ENCODE measurements around the gene FAM228B. TPM values are rescaled to one million over a fixed set of nuclear protein-coding genes. Genes with fewer than 3 reads are reported as not detected.

Gene FAM228B
- total and polyA plus RNA-seq, 9 of the 15 experiments (the other 6 are each of a cell fraction or from before 2014, with no cell fraction given) = 1.1 to 3.7 (median 2.6) TPM

DNA sequence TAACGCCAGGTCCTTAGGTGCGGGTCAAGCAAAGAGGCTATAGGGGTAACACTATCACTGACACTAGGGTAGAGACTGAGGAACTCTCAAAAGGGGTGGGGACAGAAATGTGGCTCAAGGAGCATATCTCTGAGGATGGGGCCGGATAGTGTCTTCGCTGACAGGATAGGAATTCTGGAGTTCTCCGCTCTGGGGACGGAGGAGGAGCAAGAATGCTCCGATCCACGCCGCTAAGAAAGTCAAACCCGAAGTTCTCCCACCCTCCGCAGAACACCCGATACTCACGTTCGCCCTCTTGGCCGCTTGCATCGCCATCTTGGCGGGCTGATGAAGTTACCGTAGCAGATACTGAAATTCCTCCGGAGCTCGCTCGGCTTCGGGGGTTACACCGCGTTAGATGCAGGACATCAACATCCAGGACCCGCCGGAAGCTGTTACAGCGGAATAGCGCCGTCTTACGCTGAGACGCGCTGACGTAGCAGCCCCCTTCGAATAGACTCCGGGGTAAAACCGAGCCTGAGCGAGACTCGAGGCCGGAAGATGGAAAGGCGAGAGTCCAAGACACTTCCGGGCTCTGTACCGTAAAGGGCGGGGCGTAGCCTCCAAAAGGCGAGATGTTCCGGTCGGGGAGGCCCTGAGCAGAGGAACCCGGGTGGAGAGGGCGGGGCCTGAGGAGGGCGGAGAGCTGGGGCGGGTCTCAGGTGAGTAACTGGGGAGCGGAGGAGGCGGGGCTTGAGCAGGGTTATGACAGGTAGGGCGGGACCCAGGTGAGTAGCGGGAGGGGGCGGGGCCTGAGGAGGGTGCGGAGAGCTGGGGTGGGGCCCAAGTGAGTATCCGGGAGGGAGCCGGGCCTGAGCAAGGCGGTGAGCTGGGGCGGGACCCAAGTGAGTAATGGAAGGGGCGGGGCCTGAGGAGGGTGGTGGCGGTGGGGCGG, 47.1 kb upstream of the FAM228B start, which contains the start of gene SF3B6 (continued):
- TF ChIP-seq, protein P1, sequence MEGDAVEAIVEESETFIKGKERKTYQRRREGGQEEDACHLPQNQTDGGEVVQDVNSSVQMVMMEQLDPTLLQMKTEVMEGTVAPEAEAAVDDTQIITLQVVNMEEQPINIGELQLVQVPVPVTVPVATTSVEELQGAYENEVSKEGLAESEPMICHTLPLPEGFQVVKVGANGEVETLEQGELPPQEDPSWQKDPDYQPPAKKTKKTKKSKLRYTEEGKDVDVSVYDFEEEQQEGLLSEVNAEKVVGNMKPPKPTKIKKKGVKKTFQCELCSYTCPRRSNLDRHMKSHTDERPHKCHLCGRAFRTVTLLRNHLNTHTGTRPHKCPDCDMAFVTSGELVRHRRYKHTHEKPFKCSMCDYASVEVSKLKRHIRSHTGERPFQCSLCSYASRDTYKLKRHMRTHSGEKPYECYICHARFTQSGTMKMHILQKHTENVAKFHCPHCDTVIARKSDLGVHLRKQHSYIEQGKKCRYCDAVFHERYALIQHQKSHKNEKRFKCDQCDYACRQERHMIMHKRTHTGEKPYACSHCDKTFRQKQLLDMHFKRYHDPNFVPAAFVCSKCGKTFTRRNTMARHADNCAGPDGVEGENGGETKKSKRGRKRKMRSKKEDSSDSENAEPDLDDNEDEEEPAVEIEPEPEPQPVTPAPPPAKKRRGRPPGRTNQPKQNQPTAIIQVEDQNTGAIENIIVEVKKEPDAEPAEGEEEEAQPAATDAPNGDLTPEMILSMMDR (IDR thresholded peaks at IDR 0.05 in 2 of 3, conservative IDR thresholded peaks at IDR 0.05 in 1 of 3; ENCODE audit: insufficient read depth in 2 of 3, low read depth in 1 of 3, low read length in 3 of 3) = peak in 1 of 3 experiments; percentile 14; a peak in 1 of 6 replicates
- TF ChIP-seq ESRRA (IDR thresholded peaks at IDR 0.05; ENCODE audit: borderline replicate concordance, low read depth) (peak; percentile 83), ZNF175 (CRISPR knock-in tag; IDR thresholded peaks at IDR 0.05; ENCODE audit: low read depth) (peak; percentile 34; the same call in 1 of the 2 replicates), CBX3 (IDR thresholded peaks at IDR 0.05; ENCODE audit: borderline replicate concordance in 1 of 2, low read length in 2 of 2) (peak in 1 of 2 experiments; percentile 96; a peak in 2 of 3 replicates), SRSF3 (IDR thresholded peaks at IDR 0.05; ENCODE audit: insufficient read depth, low read length) (no peak), DNMT1 (IDR thresholded peaks at IDR 0.05) (no peak), ZNF589 (CRISPR knock-in tag; IDR thresholded peaks at IDR 0.05; ENCODE audit: low read depth) (no peak), PPARD (CRISPR knock-in tag; IDR thresholded peaks at IDR 0.05) (no peak), ZNF431 (CRISPR knock-in tag; IDR thresholded peaks at IDR 0.05) (peak; percentile 70; the same call in 1 of the 2 replicates), CBX2 (IDR thresholded peaks at IDR 0.05; ENCODE audit: insufficient read depth, low read length, poor library complexity, severe bottlenecking) (no peak), ZC3H4 (CRISPR knock-in tag; IDR thresholded peaks at IDR 0.05; ENCODE audit: borderline replicate concordance) (no peak), ZNF830 (CRISPR knock-in tag; IDR thresholded peaks at IDR 0.05) (0 out of 2 replicates have a peak, but pooled peaks have one; percentile 52)
- TF ChIP-seq, protein P2, sequence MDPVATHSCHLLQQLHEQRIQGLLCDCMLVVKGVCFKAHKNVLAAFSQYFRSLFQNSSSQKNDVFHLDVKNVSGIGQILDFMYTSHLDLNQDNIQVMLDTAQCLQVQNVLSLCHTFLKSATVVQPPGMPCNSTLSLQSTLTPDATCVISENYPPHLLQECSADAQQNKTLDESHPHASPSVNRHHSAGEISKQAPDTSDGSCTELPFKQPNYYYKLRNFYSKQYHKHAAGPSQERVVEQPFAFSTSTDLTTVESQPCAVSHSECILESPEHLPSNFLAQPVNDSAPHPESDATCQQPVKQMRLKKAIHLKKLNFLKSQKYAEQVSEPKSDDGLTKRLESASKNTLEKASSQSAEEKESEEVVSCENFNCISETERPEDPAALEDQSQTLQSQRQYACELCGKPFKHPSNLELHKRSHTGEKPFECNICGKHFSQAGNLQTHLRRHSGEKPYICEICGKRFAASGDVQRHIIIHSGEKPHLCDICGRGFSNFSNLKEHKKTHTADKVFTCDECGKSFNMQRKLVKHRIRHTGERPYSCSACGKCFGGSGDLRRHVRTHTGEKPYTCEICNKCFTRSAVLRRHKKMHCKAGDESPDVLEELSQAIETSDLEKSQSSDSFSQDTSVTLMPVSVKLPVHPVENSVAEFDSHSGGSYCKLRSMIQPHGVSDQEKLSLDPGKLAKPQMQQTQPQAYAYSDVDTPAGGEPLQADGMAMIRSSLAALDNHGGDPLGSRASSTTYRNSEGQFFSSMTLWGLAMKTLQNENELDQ (CRISPR knock-in tag; IDR thresholded peaks at IDR 0.05; ENCODE audit: borderline replicate concordance) = no peak
- TF ChIP-seq, protein P3, sequence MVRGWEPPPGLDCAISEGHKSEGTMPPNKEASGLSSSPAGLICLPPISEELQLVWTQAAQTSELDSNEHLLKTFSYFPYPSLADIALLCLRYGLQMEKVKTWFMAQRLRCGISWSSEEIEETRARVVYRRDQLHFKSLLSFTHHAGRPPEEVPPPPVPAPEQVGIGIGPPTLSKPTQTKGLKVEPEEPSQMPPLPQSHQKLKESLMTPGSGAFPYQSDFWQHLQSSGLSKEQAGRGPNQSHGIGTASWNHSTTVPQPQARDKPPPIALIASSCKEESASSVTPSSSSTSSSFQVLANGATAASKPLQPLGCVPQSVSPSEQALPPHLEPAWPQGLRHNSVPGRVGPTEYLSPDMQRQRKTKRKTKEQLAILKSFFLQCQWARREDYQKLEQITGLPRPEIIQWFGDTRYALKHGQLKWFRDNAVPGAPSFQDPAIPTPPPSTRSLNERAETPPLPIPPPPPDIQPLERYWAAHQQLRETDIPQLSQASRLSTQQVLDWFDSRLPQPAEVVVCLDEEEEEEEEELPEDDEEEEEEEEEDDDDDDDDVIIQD (CRISPR knock-in tag; IDR thresholded peaks at IDR 0.05) = no peak
- TF ChIP-seq, protein P4, sequence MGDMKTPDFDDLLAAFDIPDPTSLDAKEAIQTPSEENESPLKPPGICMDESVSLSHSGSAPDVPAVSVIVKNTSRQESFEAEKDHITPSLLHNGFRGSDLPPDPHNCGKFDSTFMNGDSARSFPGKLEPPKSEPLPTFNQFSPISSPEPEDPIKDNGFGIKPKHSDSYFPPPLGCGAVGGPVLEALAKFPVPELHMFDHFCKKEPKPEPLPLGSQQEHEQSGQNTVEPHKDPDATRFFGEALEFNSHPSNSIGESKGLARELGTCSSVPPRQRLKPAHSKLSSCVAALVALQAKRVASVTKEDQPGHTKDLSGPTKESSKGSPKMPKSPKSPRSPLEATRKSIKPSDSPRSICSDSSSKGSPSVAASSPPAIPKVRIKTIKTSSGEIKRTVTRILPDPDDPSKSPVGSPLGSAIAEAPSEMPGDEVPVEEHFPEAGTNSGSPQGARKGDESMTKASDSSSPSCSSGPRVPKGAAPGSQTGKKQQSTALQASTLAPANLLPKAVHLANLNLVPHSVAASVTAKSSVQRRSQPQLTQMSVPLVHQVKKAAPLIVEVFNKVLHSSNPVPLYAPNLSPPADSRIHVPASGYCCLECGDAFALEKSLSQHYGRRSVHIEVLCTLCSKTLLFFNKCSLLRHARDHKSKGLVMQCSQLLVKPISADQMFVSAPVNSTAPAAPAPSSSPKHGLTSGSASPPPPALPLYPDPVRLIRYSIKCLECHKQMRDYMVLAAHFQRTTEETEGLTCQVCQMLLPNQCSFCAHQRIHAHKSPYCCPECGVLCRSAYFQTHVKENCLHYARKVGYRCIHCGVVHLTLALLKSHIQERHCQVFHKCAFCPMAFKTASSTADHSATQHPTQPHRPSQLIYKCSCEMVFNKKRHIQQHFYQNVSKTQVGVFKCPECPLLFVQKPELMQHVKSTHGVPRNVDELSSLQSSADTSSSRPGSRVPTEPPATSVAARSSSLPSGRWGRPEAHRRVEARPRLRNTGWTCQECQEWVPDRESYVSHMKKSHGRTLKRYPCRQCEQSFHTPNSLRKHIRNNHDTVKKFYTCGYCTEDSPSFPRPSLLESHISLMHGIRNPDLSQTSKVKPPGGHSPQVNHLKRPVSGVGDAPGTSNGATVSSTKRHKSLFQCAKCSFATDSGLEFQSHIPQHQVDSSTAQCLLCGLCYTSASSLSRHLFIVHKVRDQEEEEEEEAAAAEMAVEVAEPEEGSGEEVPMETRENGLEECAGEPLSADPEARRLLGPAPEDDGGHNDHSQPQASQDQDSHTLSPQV (IDR thresholded peaks at IDR 0.05) = no peak
